GM18526 (cell line): Measurements from ENCODE around the gene SLC6A6.

Experiments used
- POLR2A ChIP-seq: IDR thresholded peaks from 3 replicates; pipeline ENCODE4 v1.6.1; 2011; ENCODE audit not compliant: insufficient read length; ENCODE audit errors: extremely low read depth

Gene SLC6A6

GRCh38 chr3:14492948-14493881 lies 90.8 kb downstream of the SLC6A6 start:
- no peak for TF ChIP-seq POLR2A

DNA sequence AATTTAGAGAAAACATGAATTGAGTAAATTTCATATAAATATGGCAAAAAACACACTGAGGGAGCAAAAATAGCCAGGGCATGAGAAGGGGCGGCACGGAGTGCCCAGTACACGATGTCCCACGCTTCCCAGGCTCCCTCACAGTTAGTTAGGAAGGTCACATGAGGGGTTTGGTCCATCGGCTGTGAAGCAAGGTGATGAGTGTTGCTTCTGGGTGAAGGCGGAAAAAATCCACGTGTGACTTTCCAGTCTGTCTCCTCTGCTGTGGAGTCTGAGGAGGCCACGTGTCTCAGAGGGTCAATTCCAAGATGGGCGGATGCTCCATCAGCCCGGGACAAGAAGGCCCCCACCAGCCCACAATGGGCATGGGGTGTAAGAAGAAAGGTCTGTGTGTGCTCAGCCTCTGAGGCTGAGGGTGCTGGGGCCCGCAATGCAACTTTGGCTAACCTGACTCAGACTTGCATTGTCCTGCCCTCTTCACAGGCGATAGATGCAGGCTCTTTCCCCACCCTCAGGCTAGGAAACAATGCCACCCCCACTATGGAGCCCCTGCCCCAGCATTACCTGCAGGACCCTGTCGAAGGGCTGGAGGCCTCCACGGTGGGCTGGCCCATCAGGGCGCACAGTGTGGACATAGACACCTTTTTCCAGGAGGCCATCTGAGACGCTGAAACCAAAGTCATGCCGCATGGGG lies 92.0 kb downstream of the SLC6A6 start:
- TF ChIP-seq POLR2A: no peak

DNA sequence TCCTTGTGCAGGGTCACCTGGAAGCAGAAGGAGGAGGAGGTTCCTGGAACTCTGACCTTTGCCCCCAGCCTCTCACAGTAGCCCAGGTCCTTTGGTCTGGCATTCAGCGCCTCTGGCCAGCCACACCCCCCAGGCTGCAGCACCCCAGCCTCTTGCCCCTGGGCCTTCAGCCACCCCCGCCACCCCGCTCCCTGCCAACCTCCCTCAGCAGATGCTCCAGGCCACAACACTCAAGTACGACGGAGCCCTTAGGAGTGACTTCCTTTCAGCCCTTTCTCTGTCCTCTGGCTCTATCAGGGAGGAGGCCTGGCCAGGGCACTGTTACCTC lies 92.5 kb downstream of the SLC6A6 start:
- no peak for TF ChIP-seq POLR2A

GRCh38 chr3:14496351-14496750 lies 93.9 kb downstream of the SLC6A6 start:
- TF ChIP-seq POLR2A: no peak

- no peak for TF ChIP-seq POLR2A
These were observed 94.9 kb downstream of the SLC6A6 start for GRCh38 chr3:14497321-14497720.

- TF ChIP-seq POLR2A: no peak
These were observed 100.1 kb downstream of the SLC6A6 start for GRCh38 chr3:14502472-14502871.

- TF ChIP-seq POLR2A: no peak
These were observed 100.8 kb downstream of the SLC6A6 start for GRCh38 chr3:14503033-14503705.

- no peak for TF ChIP-seq POLR2A
These were observed 101.3 kb downstream of the SLC6A6 start for GRCh38 chr3:14503706-14504065.

- no peak for TF ChIP-seq POLR2A
These were observed 102.8 kb downstream of the SLC6A6 start for GRCh38 chr3:14505001-14505802.

DNA sequence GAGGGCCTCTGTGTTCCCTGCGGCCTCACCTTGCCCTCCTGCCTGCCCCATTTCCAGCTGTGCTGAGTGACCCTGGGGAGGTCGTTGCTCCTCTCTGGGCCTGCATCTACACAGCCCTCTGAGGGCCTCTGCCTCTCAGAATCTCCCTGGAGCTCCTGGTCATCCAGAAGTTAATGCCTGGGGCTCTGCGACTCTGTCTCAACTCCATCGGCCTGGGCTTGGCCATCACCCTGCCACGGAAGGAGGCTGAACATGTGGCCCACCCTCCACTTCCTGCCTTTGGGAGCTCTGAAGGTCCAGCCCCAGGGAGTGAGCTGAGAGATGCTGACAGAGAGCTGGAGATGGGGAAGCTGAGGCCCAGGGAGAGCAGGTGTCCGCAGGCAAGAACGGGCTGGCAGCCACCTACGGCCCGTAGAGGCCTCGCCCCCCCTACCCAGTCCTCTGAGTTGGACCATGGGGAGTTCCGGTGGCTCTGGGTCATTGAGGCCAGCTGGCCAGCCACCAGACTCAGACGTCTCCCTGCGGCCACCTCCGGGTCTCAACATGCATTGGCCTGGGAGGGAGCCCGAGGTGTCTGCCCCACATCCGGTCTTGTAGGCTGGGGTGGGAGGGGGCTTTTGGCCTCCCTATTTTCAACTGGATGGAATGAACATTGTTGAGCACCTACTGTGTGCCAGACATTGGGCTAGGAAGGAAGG lies 103.5 kb downstream of the SLC6A6 start:
- no peak for TF ChIP-seq POLR2A

- no peak for TF ChIP-seq POLR2A
These were observed 104.4 kb downstream of the SLC6A6 start for GRCh38 chr3:14506626-14507304.

DNA sequence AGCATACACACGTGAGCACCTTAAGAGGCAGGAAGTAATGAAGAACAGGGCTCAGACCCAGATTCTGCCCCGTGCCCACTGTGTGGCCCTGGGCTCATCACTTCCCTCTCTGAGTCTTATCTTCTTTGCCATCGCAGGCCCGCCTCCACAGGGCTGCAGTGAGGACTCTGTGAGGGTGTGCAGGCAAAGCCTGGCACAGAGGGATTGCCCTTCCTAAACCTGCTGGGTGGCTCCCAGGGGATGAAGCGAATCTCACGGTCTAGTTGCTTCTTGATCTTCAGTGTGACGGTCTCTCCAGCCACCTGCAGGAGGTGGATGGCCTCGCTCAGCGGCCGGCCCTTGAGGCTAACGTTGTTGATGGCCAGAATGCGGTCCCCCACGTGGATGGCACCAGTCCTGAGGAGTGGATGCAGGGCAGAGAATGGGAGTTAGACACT lies 104.9 kb downstream of the SLC6A6 start:
- TF ChIP-seq POLR2A: no peak

DNA sequence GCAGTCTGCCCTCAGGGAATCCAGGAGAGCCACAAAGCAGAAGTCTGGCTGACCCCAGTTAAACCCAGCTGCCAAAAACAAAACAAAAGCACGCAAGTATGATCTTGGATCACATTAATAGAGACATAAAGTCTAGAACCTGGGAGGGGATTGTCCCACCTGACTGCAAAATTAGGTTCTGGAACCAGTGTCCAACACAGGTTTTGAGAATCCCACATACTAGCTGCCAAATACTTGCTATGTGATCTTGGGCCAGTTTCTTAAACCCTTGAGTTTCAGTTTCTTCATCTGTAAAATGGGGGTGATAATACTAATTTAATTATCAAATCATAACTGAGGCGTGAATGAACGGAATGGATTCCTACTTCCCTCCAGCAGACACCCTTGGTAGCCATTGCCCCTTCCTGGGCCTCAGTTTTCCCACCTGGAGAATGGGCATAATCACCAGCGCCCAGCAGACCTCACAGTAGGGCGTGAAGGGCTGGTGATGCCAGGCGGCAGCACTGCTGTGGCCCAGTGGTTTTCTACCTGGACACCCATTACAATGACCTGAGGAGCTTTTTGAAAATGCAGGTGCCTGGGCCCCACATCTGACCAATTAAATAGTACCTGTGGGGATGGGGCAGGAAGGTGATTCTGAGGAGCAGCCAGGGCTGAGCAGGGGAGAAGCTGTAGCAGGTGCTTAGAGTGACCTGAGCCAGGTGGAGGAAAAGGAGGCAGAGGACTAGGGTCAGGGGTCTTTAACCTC lies 105.5 kb downstream of the SLC6A6 start:
- TF ChIP-seq POLR2A: no peak
